Keratinocyte (primary cell): Measurements from ENCODE around the gene EBF3.

ENCODE experiments used
- EZH2 ChIP-seq: IDR thresholded peaks from one replicate; pipeline ENCODE4 v1.6.1; 2012; ENCODE audit warnings: inconsistent platforms, mild to moderate bottlenecking, low read length, moderate library complexity
- TF ChIP-seq, protein P1 (sequence below), 3 experiments: IDR thresholded peaks in 1 of 3; conservative IDR thresholded peaks in 1 of 3; optimal IDR thresholded peaks in 1 of 3; 2 replicates in 2 of 3; 3 replicates in 1 of 3; pipeline versions ENCODE3 to v1.5.1; 2011; ENCODE audit warnings: low read length in 3 of 3, mild to moderate bottlenecking in 3 of 3, moderate library complexity in 2 of 3, control low read depth in 1 of 3, inconsistent platforms in 1 of 3; ENCODE audit not compliant: insufficient read depth in 2 of 3; ENCODE audit errors: extremely low read depth in 1 of 3

DNA sequence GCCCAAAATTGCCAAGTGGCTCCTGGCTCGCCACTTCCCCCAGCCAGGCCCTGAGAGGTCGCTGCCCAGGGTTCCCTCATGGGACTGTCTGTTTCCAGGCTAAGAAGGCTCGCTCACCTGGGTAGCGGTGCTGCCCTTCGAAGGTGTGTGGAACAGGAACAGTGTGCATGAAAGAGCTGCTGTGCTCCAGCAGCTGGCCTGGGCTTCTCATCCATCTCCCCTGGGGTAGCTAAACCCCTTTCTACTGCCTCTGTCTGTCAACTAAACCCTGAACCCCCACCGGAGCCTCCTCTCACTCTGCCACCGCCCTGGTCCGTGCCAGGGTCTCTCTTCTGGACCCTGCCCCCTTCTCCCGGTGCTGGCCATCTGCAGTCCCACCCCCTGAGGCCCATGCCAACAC, 152.9 kb downstream of the EBF3 start:
- TF ChIP-seq, protein P1, sequence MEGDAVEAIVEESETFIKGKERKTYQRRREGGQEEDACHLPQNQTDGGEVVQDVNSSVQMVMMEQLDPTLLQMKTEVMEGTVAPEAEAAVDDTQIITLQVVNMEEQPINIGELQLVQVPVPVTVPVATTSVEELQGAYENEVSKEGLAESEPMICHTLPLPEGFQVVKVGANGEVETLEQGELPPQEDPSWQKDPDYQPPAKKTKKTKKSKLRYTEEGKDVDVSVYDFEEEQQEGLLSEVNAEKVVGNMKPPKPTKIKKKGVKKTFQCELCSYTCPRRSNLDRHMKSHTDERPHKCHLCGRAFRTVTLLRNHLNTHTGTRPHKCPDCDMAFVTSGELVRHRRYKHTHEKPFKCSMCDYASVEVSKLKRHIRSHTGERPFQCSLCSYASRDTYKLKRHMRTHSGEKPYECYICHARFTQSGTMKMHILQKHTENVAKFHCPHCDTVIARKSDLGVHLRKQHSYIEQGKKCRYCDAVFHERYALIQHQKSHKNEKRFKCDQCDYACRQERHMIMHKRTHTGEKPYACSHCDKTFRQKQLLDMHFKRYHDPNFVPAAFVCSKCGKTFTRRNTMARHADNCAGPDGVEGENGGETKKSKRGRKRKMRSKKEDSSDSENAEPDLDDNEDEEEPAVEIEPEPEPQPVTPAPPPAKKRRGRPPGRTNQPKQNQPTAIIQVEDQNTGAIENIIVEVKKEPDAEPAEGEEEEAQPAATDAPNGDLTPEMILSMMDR (optimal IDR thresholded peaks at IDR 0.05 in 1 of 3, IDR thresholded peaks at IDR 0.05 in 1 of 3, conservative IDR thresholded peaks at IDR 0.05 in 1 of 3; ENCODE audit: extremely low read depth in 1 of 3, insufficient read depth in 2 of 3, low read length in 3 of 3), result no peak
- TF ChIP-seq EZH2, result no peak
